Activated CD4-positive, alpha-beta memory T cell treated with anti-CD3 and anti-CD28 coated beads, Interleukin-2, amount 10 ng/mL, durations not matched to agents 7 days and 5 days (primary cell): ENCODE data around the gene TMEM260. TPM values are rescaled to one million over a fixed set of nuclear protein-coding genes. Genes with fewer than 3 reads are reported as not detected.
"Not testable (repeated sequence)": the region's sequence is repeated elsewhere in the genome, so short reads cannot be mapped to it uniquely, and the experiment has no call there.

Experiments
- CTCF ChIA-PET: fragments of 350-600 bp; sonication (Branson Sonifier 250); formaldehyde crosslinking; loops from one replicate; lab custom pipeline; 2021; ENCODE audit warnings: antibody characterized with exemption, inconsistent platforms; lab: Charles Lee
- POLR2A ChIA-PET: fragments of 350-600 bp; sonication (Branson Sonifier 250); formaldehyde crosslinking; loops from one replicate; lab custom pipeline; 2021; ENCODE audit warnings: antibody characterized with exemption; lab: Charles Lee
- DNase-seq: peaks from one replicate; pipeline ENCODE4 v3.0.0-alpha.2; 2020
- H3K27ac Mint-ChIP-seq: one replicate; pipeline ENCODE4 v1.8.0; 2021; ENCODE audit warnings: mild to moderate bottlenecking, mixed read lengths
- H3K27me3 Mint-ChIP-seq: one replicate; pipeline ENCODE4 v1.8.0; 2021; ENCODE audit warnings: mixed read lengths
- H3K36me3 Mint-ChIP-seq: one replicate; pipeline ENCODE4 v1.8.0; 2021; ENCODE audit warnings: low read depth, mixed read lengths
- H3K4me1 Mint-ChIP-seq: one replicate; pipeline ENCODE4 v1.8.0; 2021; ENCODE audit warnings: mixed read lengths
- H3K4me3 Mint-ChIP-seq: one replicate; pipeline ENCODE4 v1.8.0; 2021; ENCODE audit warnings: mild to moderate bottlenecking, mixed read lengths
- H3K9me3 Mint-ChIP-seq: one replicate; pipeline ENCODE4 v1.8.0; 2021; ENCODE audit warnings: mixed read lengths
- total RNA-seq, 2 experiments: library from RNA; stranded (reverse); gene quantifications; one replicate each; pipeline ENCODE4 v1.2.3, GENCODE V29; 2021

The TMEM260 gene
- total RNA-seq, 2 experiments from 2014 or later = 15.1 to 19.4 TPM

- CTCF ChIA-PET = interaction anchor here (0.6 to 0.7 kb wide), 2 partner anchors 8 to 1351 kb away, joined by 3 read pairs; no protein-coding TSS in a partner anchor
- POLR2A ChIA-PET = no interaction called here
- no peaks in the 10 kb centered on the region for H3K9me3 Mint-ChIP-seq
- H3K4me3 Mint-ChIP-seq = no peak overlapping the region
- no peaks in the 10 kb centered on the region for H3K36me3 Mint-ChIP-seq
- peaks cover 15% of the 10 kb centered on the region for H3K27me3 Mint-ChIP-seq
- no peak overlapping the region for H3K27ac Mint-ChIP-seq
- H3K4me1 Mint-ChIP-seq = no peaks in the 10 kb centered on the region
- no peak for DNase-seq
Observed at GRCh38 chr14:56570295-56570694, 9.3 kb upstream of the TMEM260 start.

DNA sequence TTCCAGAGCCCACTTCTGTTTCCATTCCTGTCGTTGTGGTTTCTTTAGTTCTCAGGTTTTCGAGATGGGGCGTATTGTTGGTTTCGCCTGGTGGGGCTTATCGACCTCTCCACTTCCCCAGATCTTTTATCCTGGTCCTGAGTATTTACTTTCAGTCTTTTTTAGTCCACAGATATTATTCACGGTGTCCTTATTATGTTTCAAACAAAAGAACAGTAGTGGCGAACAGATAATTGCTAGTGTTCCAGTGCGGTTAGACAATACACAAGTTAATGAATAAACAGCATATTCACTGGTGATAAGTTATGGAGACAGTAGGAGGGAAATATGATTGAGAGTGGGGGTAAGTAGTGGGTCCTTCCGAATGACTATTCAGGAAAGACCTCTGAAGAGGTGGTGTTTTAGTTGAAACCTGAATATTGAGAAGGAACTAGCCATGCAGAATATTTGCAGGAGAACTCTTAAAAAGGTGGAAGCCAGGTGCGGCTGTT lies 668 bp downstream of the TMEM260 start:
- peak overlapping the region; percentile 66 for H3K27ac Mint-ChIP-seq
- H3K36me3 Mint-ChIP-seq = no peaks in the 10 kb centered on the region
- H3K4me3 Mint-ChIP-seq = peak overlapping the region; percentile 87
- POLR2A ChIA-PET = interaction anchor here (0.8 to 2.3 kb wide), 6 partner anchors 8 to 810 kb away, joined by 3 to 14 read pairs (median 4); partner anchors contain the start of genes AP5M1, EXOC5 and NAA30
- CTCF ChIA-PET = interaction anchor here (0.6 to 1.8 kb wide), 7 partner anchors 8 to 714 kb away, joined by 3 to 10 read pairs (median 3); no protein-coding TSS in a partner anchor
- peaks cover 33% of the 10 kb centered on the region for H3K4me1 Mint-ChIP-seq
- H3K9me3 Mint-ChIP-seq = no peaks in the 10 kb centered on the region
- DNase-seq = no peak
- H3K27me3 Mint-ChIP-seq = no peaks in the 10 kb centered on the region

- no peaks in the 10 kb centered on the region for H3K36me3 Mint-ChIP-seq
- H3K4me3 Mint-ChIP-seq = peak overlapping the region; percentile 15
- H3K27ac Mint-ChIP-seq = no peak overlapping the region
- DNase-seq = no peak
- ChIA-PET CTCF (no interaction called here), POLR2A (interaction anchor here (2.3 kb wide), 1 partner anchor 688 kb away, joined by 14 read pairs; the partner anchor contains the start of genes AP5M1 and EXOC5)
- no peaks in the 10 kb centered on the region for H3K27me3 Mint-ChIP-seq
- peaks cover 33% of the 10 kb centered on the region for H3K4me1 Mint-ChIP-seq
- no peaks in the 10 kb centered on the region for H3K9me3 Mint-ChIP-seq
Observed at GRCh38 chr14:56581041-56581727, 1.6 kb downstream of the TMEM260 start.

DNA sequence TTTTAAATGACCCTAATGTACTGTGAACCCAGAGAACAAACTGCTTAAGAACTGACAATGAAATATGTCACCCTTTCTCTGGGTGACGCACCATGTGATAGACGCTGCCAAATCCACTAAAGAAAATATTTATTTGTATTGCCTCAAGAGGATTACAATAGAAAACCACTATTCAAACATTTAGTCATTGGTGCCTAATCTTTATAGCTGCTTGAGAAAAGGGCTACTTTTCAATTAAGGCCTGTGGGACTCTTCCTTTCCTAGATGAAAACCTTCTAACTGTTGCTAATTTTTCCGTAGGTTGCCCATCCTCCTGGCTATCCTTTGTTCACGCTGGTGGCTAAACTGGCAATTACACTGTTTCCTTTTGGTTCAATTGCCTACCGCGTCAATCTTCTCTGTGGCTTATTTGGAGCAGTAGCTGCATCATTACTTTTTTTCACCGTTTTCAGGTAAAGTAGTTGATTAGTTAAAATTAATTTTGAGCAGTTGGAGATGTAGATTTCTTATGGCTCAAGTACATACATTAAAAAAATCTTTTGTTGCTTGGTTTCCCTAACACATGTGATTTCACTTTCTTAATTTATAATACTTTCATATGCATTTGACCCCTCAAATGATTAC lies 6.0 kb downstream of the TMEM260 start:
- H3K36me3 Mint-ChIP-seq = peaks cover 5% of the 10 kb centered on the region
- H3K27ac Mint-ChIP-seq = no peak overlapping the region
- H3K4me1 Mint-ChIP-seq = peaks cover 23% of the 10 kb centered on the region
- DNase-seq = no peak
- ChIA-PET POLR2A (no interaction called here), CTCF (no interaction called here)
- no peaks in the 10 kb centered on the region for H3K9me3 Mint-ChIP-seq
- H3K27me3 Mint-ChIP-seq = no peaks in the 10 kb centered on the region
- no peak overlapping the region for H3K4me3 Mint-ChIP-seq

- Mint-ChIP-seq H3K27ac (no peak overlapping the region), H3K9me3 (no peaks in the 10 kb centered on the region), H3K36me3 (peaks cover 5% of the 10 kb centered on the region), H3K4me1 (peaks cover 8% of the 10 kb centered on the region), H3K27me3 (no peaks in the 10 kb centered on the region), H3K4me3 (no peak overlapping the region)
- ChIA-PET POLR2A (interaction anchor here (1.1 kb wide), 1 partner anchor 8 kb away, joined by 4 read pairs; the partner anchor contains the start of gene TMEM260), CTCF (interaction anchor here (0.6 to 1.1 kb wide), 2 partner anchors 8 to 9 kb away, joined by 3 read pairs; partner anchors contain the start of gene TMEM260)
- no peak for DNase-seq
Observed at GRCh38 chr14:56587701-56588100, 8.1 kb downstream of the TMEM260 start.

GRCh38 chr14:56590535-56590960 lies 10.9 kb downstream of the TMEM260 start:
- DNase-seq = no peak
- no peak overlapping the region for H3K4me3 Mint-ChIP-seq
- no peak overlapping the region for H3K27ac Mint-ChIP-seq
- ChIA-PET CTCF (interaction anchor here (1.8 kb wide), 1 partner anchor 11 kb away, joined by 10 read pairs; the partner anchor contains the start of gene TMEM260), POLR2A (interaction anchor here (2.4 kb wide), 1 partner anchor 11 kb away, joined by 12 read pairs; the partner anchor contains the start of gene TMEM260)
- no peaks in the 10 kb centered on the region for H3K9me3 Mint-ChIP-seq
- peaks cover 9% of the 10 kb centered on the region for H3K36me3 Mint-ChIP-seq
- H3K27me3 Mint-ChIP-seq = no peaks in the 10 kb centered on the region
- H3K4me1 Mint-ChIP-seq = no peaks in the 10 kb centered on the region

DNA sequence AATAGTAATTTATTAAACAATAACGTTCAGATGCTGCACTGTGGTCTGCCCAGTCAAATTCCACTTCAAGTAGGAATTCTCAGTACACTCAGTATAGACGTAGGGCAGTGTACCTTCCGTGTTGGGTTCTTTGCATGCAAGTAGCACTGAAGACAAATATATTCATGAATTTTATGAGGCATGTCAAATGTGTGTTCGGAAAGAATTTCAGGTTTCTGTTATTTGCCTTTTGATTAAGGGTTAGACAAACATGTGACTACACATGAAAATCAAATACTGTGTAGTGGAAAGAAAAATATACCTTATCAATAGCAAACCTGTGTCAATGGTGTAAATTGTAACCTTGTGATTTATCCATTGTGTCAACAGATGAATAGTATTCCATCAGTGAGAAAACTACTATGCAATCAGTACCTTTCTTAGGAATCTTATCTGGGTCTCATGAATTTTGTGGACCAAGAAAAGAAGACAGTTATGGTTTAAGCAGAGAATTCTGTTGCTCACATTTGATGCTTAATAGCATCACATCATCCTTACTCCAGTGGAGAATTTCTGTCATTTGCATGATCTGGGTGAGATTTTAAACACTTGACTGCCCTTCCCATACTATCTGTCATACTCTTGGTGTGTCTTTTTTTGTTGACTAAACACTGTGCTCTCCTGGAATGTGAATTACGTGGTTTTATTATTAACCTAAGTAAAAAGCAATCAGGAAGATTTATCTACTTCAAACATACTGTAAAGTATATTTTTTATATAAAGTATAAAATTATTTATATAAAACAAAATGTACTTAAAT lies 13.3 kb downstream of the TMEM260 start:
- no peaks in the 10 kb centered on the region for H3K9me3 Mint-ChIP-seq
- no peak overlapping the region for H3K4me3 Mint-ChIP-seq
- CTCF ChIA-PET = interaction anchor here (1.2 kb wide), 1 partner anchor 13 kb away, joined by 4 read pairs; the partner anchor contains the start of gene TMEM260
- H3K36me3 Mint-ChIP-seq = peaks cover 12% of the 10 kb centered on the region
- no peak for DNase-seq
- H3K4me1 Mint-ChIP-seq = no peaks in the 10 kb centered on the region
- H3K27ac Mint-ChIP-seq = no peak overlapping the region
- no peaks in the 10 kb centered on the region for H3K27me3 Mint-ChIP-seq
- POLR2A ChIA-PET = no interaction called here

DNA sequence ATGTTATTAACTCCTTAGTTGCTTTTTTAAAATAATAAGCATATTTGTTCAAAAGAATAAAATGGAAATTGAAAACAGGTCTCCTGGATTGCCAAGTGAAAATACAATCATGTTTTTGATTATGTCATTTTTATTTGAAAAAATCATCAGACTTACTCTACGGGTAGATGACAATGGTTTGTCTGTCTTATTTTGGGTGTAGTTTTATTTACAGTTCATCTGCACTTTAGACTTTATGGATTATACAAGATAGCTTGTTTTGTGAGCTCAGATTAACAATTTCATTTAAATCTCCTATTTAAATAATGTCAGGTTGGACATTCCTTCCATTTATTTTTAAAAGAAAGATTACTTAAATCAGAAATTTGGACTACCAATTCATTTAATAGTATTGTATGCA lies 14.8 kb downstream of the TMEM260 start:
- DNase-seq = no peak
- peaks cover 13% of the 10 kb centered on the region for H3K36me3 Mint-ChIP-seq
- ChIA-PET POLR2A (no interaction called here), CTCF (no interaction called here)
- H3K27ac Mint-ChIP-seq = no peak overlapping the region
- no peaks in the 10 kb centered on the region for H3K27me3 Mint-ChIP-seq
- H3K9me3 Mint-ChIP-seq = no peaks in the 10 kb centered on the region
- no peak overlapping the region for H3K4me3 Mint-ChIP-seq
- no peaks in the 10 kb centered on the region for H3K4me1 Mint-ChIP-seq

GRCh38 chr14:56598519-56598918 lies 18.9 kb downstream of the TMEM260 start:
- Mint-ChIP-seq H3K9me3 (no peaks in the 10 kb centered on the region), H3K4me1 (no peaks in the 10 kb centered on the region), H3K27ac (no peak overlapping the region), H3K27me3 (no peaks in the 10 kb centered on the region), H3K4me3 (no peak overlapping the region), H3K36me3 (peaks cover 10% of the 10 kb centered on the region)
- DNase-seq = no peak
- ChIA-PET POLR2A (interaction anchor here (1.2 kb wide), 1 partner anchor 9 kb away, joined by 3 read pairs; no protein-coding TSS in a partner anchor), CTCF (no interaction called here)

- H3K9me3 Mint-ChIP-seq = no peaks in the 10 kb centered on the region
- H3K36me3 Mint-ChIP-seq = peaks cover 9% of the 10 kb centered on the region
- no peak overlapping the region for H3K4me3 Mint-ChIP-seq
- no peaks in the 10 kb centered on the region for H3K27me3 Mint-ChIP-seq
- CTCF ChIA-PET = no interaction called here
- POLR2A ChIA-PET = no interaction called here
- H3K27ac Mint-ChIP-seq = no peak overlapping the region
- DNase-seq = no peak
- H3K4me1 Mint-ChIP-seq = no peaks in the 10 kb centered on the region
Observed at GRCh38 chr14:56603648-56604047, 24.1 kb downstream of the TMEM260 start.

- CTCF ChIA-PET = no interaction called here
- no peak overlapping the region for H3K4me3 Mint-ChIP-seq
- no peaks in the 10 kb centered on the region for H3K4me1 Mint-ChIP-seq
- DNase-seq = no peak
- H3K9me3 Mint-ChIP-seq = no peaks in the 10 kb centered on the region
- H3K27me3 Mint-ChIP-seq = no peaks in the 10 kb centered on the region
- H3K36me3 Mint-ChIP-seq = peaks cover 28% of the 10 kb centered on the region
- H3K27ac Mint-ChIP-seq = no peak overlapping the region
- POLR2A ChIA-PET = no interaction called here
Observed at GRCh38 chr14:56608689-56609088, 29.1 kb downstream of the TMEM260 start.

GRCh38 chr14:56611663-56612062 lies 32.1 kb downstream of the TMEM260 start:
- DNase-seq, H3K4me3 Mint-ChIP-seq, H3K27me3 Mint-ChIP-seq, H3K9me3 Mint-ChIP-seq, H3K4me1 Mint-ChIP-seq, H3K27ac Mint-ChIP-seq, POLR2A ChIA-PET, CTCF ChIA-PET: not testable (repeated sequence)
- H3K36me3 Mint-ChIP-seq = peaks cover 28% of the 10 kb centered on the region
